GM21737 (cell line): ENCODE data around the gene FBXW7.

Experiments used
- ATAC-seq: cut with Tn5 transposase; IDR thresholded peaks from one replicate; pipeline ENCODE4 v1.9.1; 2021; ENCODE audit warnings: mild to moderate bottlenecking, moderate library complexity; ENCODE audit not compliant: unreplicated experiment

The FBXW7 gene

DNA sequence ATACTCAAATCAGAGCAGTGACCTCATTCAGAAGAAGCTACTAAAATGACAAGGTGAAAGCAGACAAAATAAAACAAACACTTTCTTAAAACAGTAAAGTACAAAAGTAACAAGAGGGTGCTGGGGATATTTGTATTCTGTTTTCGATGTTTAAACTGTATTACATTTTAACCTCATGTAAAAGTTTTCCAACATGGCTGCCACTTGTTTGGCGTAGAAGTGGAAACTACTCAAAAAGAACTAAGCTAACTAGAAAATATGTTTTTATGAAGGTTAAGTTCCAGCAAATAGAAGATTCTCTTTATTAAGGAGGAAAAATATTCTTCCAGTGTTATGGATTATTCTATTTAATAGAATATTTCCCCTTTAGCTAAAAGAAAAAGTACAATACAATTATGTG is 155.0 kb downstream of the FBXW7 start:
- ATAC-seq = no peak

DNA sequence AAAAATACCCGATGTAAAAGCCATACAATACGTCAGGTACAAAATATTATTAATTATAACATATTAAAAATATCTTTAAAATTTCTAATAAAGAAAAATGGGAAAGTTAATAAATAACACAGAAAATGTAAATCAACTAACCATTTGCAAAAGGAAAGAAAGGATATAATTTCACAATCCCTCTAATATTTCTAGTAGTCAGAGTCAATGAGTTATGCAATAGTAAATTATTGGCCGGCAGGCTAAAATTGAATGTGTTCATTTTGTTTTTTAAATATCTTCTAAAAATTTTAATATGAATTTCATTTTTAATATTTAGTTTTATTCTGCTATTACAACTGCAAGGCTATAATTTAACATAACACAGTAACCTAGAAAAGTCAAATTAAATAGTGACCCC is 155.7 kb downstream of the FBXW7 start:
- ATAC-seq = no peak

DNA sequence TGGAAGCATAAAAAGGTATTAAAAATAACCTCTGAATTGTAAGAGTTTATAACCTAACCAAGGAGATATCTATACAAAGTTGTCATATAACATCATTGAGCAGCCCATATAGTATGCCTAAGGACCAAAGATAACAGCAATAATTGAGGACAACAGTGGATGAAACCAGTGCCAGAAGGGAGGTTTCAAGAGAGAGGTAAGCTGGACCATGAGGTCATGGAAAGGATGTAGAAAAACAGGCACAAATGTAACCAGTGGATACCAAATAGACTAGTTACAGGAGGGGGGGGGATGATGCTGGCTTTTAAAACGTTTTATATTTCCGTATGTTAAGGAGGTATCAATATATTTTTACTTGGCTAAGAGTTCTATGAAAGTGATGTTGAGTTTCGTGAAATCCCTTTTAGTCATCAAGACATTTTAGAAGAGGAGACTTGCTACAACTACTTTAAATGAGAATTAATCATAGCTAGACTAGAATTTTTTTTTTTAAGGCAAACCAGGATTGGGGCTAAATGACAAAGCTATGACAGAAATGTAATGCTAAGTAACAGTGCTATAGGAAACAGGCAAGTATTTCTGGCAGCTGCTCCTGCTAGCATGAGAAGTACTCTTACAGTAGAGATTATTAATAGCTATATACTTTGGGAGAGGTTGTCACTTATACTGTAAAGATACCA is 161.1 kb downstream of the FBXW7 start:
- no peak for ATAC-seq

DNA sequence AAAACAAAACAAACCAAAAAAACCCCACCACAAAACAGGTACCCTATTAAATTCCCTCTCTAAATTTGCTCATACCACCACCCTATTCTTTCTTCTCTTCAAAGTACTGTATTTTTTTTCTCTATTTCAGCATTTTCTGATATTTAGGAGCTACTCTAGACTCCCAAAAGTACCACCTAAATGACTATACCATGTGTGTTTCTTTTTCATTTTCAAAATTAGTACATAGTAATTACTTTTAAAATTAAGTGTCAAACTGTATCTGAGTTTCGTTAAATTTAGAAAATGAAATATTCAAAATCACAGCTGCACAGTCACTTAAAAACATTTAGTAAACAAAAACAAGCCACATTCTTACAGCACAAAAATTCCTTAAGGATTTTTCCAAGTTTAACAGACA is 161.7 kb downstream of the FBXW7 start:
- ATAC-seq = no peak

DNA sequence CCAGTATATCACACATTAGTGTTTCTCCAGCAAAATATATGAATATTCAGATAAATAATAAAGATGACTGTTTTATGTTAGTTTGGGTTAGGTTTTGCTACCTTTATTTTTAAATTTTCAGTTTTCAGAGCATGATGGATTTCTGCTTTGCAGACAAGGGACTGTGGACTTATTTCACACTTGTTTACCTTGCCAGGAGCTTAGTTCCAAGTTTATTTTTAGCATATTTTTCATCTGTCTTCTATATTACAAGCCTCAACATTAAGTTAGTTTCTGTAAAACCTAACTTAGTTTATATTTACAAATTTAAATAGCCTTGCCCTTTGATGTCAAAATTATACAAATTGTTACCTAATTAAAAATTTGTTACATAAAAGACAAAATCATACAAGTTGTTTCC is 163.4 kb downstream of the FBXW7 start:
- no peak for ATAC-seq

DNA sequence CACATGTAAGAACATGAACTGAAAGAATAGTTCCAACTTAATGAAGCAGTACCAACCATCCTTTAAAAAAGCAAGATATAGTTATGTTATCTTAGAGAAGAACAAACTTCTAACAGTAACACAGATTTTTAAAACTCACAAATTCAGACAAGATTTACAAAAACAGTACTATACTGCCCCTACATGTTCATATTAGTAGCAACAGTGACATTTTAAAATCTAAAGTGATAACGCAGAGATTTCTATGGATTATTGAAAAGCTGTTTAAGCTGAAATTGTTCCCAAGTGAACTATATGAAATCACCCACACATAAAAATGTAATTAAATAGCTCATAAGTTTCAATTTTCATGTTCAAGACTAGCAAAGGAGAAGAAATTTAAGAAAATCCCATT is 166.0 kb downstream of the FBXW7 start:
- ATAC-seq = no peak

DNA sequence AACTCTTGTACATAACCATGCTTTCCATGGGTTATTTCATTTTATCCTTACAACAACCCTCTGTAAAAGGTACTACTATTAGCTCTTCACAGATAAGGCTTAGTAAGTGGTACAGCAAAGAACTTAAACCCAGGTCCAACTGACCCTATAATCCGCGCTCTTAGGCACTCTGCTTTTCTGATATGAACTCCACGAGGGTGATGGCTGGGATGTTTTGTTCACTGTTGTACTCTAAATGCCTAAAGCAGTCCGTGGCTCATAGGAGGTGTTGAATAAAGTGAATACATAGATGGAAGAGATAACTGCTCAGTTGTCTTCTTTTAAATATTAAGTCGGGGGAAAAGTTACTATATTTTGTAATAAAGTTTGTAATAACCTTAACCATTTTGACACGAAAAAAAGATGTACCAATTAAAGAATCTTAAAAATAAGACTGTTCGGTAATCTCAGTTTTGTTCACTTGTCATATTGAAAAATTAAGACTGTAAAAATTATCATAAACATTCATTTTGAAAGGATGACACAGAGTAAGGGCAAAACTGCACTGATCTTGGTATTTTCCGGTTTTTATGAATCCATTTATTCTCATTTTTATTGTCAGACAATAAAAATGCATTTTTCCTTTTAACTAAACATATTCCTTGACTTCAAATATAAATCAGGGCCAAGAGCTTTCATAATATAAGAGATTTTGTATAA is 166.5 kb downstream of the FBXW7 start:
- no peak for ATAC-seq

DNA sequence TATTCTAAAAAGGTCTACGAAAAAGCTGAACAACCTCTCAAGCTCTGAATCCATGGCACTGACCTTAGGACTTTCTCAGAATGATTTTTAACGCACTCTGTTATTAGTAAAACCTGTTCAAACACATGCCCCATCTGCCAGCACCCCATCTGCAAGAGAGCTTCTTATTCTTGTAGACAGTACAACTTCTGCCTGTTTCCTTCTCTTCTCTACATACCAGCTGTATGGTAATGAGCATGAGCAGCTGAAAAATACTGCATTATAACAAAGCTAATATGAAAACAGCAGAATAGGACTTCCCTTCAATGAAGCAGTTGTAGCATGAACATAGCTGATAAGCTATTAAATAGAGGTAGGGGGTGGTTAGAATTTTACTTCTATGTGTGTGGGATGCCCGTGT is 167.9 kb downstream of the FBXW7 start:
- no peak for ATAC-seq

DNA sequence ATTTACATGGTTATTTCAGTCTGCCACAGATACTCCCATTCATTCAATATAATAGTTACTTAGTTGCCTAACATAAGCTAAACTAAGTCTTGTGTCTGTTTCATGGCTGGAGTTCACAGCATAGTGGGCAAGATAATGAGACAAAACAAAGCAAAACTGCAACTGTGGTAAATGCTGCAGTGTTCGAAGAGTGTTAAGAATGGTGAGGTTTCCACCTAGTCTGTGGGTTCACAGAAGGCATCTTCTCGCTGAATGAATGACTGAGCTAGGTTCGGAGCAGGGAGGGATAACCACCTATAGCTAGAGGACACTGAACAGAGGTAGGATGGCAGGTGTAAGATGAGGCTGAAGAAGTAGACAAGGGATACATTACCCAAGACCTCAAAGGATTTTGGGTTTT is 171.0 kb downstream of the FBXW7 start:
- no peak for ATAC-seq

DNA sequence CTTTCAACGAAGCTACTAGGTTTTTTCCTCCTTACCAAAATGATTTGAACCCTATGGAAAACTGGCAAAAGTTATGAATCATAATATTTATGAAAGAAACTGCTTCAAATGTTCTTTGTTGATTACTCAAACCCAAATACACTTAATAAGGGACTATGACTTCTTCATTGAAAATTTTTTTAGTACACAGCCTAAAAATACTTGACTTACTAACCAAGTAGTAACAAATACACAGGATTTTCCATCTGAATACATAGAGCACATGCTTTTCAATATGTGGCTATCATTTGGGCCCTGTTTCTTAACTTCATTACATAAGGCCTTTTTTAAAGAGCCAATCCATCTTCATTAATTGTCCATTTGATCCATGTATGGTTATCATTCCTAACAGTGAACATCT is 171.5 kb downstream of the FBXW7 start:
- ATAC-seq = no peak

DNA sequence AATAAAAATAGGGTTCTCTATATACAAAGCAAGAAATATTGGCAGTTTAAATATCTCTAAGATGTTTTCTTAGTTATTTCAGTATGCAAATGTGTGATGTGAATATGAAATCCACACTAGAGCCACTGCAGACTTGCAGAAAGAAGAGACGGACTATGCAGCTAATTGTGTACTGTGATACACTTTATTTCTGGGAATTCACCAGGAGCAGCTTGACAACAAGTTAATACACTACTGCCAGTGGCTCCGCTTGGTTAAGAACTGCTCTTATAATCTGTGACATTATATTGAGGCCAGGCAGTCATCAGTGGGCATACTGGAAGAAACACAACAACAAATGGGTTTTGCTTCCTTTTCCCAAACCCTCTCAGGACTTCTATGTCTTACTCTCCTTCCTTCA is 172.0 kb downstream of the FBXW7 start:
- ATAC-seq = no peak

DNA sequence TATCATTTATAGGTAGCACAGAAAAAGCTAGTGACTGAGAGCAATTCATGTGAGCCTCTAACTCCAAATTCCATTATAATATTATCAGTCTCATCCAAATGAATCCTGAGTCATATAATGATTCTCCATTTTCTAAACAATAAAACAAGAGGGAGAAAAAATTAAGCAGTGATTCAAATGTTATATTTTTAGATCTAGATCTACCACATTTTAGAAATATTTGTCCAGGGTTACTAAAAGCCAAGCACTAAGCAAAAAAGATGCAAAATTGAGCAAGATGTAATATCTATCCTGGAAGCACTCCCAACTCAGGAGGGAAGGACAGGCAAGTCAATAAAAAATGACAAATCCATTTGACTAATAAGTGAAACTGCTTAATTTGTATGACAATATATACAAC is 172.8 kb downstream of the FBXW7 start:
- ATAC-seq = no peak

DNA sequence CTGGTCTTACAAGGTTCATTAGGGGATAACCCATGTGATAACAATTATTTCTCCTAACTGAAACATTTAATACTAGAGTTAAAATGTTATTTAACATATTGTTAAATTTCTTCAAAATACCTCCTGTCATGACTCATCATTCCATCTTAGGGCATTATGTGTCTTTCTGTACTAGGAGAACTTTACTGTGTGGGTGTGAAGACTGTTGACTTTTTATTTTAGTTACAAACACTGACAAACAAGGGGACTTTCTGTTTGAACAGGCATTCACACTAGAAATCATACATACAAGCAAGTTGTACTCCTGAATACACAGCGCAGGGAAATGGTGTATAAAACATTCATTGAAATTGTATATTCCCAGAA is 175.9 kb downstream of the FBXW7 start:
- no peak for ATAC-seq

DNA sequence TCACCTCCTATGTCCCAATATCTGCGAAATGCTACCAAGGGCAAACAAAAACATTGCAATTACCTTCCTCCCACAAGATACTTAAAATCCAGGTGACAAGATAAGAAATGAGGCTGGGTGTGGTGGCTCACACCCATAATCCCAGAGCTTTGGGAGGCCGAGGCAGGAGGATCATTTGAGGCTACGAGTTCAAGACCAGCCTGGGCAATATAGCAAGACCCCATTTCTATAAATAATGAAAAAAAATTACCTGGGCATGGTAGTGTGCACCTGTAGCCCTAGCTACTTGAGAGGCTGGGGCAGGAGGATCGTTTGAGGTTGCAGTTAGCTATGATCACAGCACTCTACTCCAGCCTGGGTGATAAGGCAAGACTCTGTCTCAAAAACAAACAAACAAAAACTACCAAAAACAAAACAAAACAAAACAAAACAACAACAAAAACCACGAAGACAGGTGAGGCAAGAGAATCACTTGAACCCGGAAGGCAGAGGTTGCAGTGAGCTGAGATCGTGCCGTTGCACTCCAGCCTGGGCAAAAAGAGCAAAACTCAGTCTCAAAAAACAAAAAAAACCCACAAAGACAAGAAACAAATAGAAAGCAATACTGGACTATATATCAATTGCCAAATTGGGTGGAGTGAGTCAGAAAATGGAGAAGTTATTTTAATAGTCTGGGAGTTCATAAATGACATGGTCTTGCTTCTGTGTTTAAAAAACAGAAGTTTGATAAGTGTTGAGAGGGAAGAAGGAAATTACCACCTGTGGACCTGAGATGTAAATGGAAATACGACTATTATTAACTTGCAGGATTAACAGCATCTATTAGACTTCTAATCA is 176.5 kb downstream of the FBXW7 start:
- ATAC-seq = no peak

DNA sequence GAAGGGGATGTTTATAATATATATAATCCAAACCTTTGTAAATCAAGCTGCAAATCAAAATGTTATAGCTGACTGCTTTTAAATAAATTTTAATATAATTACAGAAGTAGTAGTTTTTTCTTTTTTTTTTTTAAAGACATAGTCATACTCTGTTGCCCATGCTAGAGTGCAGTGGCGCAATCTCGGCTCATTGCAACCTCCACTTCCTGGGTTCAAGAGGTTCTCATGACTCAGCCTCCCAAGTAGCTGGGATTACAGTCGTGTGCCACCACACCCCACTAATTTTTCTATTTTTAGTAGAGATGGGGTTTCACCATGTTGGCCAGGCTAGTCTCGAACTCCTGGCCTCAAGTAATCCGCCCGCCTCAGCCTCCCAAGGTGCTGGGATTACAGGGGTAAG is 178.7 kb downstream of the FBXW7 start:
- no peak for ATAC-seq

DNA sequence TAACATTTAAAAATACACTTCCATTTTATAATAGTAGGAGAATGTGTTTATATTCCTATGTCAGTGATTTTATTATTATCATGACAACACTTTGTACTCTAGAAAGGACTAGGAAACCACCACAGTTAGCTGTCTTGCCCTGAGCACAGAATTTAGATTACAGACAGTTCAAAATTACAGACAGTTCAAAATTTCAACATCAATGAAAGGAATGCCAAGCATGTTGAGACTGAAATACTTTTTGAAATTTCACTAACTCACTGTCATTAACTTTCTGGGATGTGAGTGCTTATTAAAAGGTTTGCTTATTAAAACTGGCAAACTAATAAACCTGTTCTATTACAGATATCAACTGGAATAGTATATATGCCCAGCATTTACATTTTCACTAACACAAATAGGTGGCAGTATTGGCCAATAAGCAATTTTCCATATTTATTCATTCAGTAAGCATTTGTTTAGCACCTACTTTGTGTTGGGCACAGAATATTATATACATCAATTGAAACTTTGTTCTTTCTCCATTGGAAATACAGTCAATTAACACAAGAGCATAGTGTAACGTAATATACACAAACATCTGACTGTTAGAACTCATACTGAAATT is 179.4 kb downstream of the FBXW7 start:
- no peak for ATAC-seq

DNA sequence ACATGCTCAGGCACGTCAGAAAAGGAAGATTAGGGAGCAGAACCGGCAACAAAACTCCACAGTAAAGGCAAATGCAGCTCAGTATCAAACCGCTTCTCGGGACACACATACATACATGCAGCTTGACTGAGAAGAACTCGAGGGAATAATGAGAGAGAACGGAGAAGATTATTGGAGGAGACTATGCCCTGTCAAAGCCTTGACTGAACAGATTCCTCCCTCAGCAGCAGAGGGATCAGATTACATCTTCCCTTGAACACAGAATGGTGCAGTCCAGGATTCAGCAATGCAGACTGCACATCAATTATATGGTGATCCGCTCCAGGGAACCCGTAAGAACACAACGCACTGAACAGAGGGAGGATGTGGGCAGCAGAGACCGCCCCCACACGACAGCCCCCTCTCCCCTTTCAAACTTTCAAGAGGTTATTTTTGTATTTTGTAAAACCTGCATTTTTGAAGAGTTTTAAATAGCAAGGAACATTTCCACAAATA is 183.2 kb downstream of the FBXW7 start:
- ATAC-seq = peak; percentile 82

DNA sequence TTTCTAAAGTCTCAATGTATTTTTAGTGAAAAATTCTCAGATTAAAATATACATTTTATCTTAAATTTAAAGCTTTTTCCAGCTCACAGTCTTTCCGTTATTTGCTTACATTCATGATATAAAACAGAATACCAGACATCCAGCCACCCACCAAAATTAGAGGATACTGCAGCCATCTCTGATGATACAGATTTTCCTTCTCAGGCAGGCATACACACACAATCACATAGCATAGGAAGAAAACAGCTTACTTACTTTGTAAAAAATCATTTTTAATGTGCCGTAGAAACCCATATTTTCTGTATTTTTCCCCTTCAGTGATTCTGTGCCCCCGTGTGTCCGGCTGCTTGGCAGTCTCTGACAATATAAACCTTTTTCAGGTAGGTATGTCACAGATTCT is 183.7 kb downstream of the FBXW7 start:
- ATAC-seq = peak; percentile 3

DNA sequence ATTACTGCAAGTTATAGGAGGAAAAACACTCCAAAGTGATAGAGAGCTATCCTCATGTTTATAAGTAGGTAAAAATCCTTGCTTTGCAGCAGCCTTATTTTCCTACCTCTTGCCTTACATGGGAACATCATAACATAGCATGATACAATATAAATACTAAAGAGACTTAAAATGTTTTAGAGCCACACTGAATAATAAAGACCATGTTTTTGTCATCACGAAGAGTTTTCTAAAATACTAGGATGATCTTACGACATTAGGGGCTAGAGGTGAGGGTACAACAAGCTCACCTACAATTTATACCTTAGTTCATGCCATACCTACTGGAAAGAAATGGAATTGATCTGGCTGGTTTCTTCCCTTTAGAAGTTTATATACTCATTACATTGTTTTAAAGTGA is 184.8 kb downstream of the FBXW7 start:
- ATAC-seq = no peak

DNA sequence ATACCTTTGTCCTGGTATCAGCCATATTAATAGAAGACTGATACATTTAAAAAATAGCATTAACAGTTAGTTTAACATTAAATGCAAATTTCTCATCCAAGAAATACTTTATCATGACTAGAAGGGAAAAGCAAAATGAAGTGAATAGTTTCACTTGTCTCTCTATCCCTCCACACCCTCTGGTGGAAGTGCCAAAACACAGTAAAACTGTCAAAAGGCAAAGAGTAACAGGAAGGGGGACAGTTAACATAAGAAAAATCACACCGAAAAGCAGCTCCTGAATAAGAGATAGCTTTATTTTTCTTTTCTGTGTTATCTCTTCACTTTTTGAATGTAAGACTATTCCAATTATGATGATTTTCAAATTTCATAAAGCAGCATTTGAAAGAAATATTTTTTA is 187.2 kb downstream of the FBXW7 start:
- ATAC-seq = no peak

DNA sequence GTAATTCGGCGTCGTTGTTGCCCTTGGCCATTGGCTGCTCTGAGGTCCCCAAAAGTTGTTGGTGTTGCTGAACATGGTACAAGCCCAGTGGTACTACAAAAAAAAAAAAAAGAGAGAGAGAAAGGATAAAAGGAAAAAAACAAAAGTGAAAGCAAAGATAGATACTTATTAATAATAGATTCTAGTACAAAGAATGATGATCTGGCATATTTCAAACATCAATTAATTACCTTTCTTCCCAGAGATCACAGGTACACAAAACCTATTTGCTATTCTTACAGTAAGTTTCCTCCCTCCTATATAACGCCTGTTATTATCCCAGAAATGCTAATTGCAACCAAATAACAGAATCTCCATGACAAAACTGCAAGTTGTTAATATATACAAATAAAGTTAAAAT is 188.9 kb downstream of the FBXW7 start:
- no peak for ATAC-seq

DNA sequence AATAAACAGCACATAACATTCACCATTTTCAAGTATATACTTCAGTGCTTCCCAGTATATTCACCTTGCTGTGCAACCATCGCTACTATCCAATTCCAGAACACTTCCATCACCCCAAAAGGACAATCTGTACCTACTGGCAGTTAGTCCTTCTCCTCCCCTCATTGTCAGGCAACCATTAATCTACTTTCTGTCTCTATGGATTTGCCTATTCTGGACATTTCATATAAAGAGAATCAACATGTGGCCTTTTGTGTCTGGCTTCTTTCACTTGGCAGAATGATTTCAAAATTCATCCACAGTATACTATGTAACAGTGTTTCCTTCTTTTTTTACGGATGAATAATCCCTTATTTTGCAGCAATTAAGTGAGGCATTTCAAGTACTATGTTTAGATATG is 189.4 kb downstream of the FBXW7 start:
- ATAC-seq = no peak
